GM12878 (cell line): ENCODE measurements around the gene ULK4.
"Not testable (repeated sequence)": the region's sequence is repeated elsewhere in the genome, so short reads cannot be mapped to it uniquely, and the experiment has no call there.

Experiments used
- EP300 ChIP-seq, 2 experiments: fragments of 150-350 bp in 1 of 2; IDR thresholded peaks; 2 replicates each; pipeline ENCODE4 v1.6.1; 2011 to 2012; ENCODE audit warnings: low read depth in 2 of 2, low read length in 2 of 2, borderline replicate concordance in 1 of 2, improper control_type of control experiment in 1 of 2, inconsistent platforms in 1 of 2; ENCODE audit not compliant: control insufficient read depth in 1 of 2
- MTA2 ChIP-seq: fragments of 450-650 bp; IDR thresholded peaks from 2 replicates; pipeline ENCODE4 v1.6.1; 2016; ENCODE audit warnings: low read depth, mild to moderate bottlenecking, moderate library complexity
- SUZ12 ChIP-seq: fragments of 200-600 bp; sonication (generic); IDR thresholded peaks from one replicate; pipeline ENCODE4 v1.6.1; 2018; ENCODE audit warnings: antibody characterized with exemption, mild to moderate bottlenecking; ENCODE audit not compliant: unreplicated experiment

DNA sequence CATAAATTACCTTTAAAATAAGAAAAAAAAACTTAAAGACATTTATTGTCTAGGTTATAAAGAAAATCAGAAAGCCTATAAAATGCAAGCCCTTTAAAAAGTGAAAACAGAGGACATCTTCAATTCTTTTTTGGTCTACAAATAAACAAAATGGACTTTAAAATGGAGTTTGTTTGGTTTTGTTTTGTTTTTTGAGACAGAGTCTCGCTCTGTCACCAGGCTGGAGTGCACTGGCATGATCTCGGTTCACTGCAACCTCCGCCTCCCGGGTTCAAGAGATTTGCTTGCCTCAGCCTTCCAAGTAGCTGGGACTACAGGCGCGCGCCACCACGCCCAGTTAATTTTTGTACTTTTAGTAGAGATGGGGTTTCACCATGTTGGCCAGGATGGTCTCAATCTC lies 252.7 kb downstream of the ULK4 start:
- not testable (repeated sequence) for TF ChIP-seq EP300 (IDR thresholded peaks at IDR 0.05; ENCODE audit: borderline replicate concordance in 1 of 2, control insufficient read depth in 1 of 2, low read depth in 2 of 2, low read length in 2 of 2); SUZ12; MTA2
